HG03196 (cell line): ENCODE data around the gene ACSM5.
"Not testable (repeated sequence)": the region's sequence is repeated elsewhere in the genome, so short reads cannot be mapped to it uniquely, and the experiment has no call there.

Experiments
- ATAC-seq: cut with Tn5 transposase; IDR thresholded peaks from one replicate; pipeline ENCODE4 v1.9.1; 2021; ENCODE audit not compliant: unreplicated experiment

The ACSM5 gene

DNA sequence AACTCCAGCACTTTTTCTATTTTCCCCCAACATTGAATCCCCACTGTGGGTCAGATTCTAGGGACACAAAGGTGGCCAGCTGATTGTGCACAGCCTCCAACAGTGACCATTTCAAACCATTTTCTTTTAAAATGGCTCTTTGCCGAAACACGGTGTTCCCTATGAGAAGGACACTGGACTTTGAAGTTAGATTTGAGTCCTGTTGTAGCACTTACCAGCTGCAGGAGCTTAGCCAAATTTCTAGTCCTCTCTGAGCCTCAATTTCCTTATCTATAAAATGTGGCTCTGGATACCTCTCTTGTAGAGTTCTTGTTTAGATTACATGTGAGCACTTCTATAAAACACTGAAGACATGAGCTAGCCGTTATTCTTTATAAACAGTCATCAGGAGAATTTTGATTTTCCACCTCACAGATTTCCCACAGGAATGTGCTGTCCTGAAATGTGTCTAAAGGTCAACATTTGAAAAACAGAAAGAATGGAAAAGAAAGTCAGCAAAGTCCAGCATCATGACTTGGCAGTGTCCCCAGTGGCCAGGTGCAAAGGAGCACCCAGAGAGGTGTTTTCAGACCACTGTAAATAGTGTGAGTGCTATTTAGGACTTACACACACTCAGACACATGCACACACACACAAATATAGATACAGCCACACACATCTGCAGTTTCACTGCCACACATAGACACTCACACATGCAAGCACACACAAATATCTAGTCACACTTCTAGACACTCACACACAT, 37.5 kb downstream of the ACSM5 start:
- not testable (repeated sequence) for ATAC-seq

DNA sequence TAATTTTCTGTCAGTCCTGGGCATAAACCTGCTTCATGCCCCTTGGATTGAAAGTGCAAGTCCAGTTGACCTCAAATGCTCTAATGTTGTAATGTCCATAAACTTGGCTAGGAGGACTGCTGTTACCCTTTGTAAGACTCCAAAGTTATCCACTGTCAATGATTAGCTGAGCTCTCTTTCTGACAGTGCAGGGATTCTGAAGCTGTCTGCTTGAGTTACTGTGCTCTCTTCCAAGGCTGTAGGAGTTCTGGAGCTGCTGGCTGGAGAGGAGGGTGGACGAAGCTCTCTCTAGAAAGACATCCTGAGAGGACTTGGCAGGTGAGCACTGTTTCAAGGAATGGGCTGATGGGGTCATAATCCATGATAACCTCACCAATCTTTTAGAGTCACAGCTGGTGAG, 42.0 kb downstream of the ACSM5 start, which contains the start of gene ACSM2A:
Gene ACSM2A, plus strand, starts transcription at position 158 of the 400 bp plus-strand sequence. CDS start 8,594 bp downstream, outside the sequence.
- ATAC-seq = not testable (repeated sequence)

DNA sequence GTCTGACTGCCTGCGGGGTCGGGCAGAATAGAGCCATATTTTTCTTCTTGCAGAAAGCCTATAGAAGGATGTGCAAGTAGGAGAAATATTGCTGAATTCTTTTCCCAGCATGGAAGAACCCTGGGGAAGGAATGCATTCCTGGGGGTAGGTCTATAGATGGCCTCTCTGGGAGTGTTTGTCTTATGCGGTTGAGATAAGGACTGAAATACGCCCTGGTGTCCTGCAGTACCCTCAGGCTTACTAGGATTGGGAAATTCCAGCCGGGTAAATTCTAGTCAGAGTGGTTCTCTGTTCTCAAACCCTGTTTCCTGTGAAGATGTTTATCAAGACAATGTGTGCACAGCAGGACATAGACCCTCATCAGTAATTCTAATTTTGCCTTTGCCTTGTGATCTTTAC, 44.3 kb downstream of the ACSM5 start:
- ATAC-seq = not testable (repeated sequence)

DNA sequence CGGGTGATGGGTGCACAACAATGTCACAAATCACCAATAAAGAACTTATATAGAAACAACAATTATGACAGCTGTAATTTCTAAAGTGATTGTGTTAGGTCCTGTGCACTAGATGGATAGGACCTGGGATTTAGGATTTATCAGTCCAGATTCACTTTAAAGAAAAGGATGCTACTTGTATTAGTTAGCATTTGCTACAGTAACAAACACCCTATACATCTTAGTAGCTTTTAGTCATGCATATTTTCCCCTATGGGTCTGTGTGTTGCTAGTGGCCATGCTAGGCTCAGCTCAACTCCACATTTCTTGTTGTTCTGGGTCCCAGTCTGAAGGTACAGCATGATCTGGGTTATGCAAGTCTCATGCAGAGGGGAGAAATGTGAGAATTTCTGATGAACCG, 49.9 kb downstream of the ACSM5 start:
- ATAC-seq = not testable (repeated sequence)

DNA sequence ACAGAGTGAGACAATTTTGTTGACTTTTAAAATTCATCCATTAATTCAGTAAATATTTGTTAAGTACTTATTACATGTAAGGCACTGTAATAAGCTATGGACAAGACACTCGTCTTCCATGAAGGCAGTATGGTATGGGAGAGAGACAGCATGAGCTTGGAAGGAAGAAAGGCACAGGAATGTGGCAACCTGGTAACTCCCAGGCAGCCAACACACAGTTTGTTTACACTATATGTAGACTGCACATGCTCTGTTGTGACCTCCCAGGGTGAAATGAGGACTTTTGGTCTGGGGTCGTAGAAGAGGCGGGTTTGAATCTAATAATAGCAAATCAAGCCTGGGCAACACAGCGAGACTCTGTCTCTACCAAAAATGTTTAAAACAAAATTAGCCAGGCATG, 51.0 kb downstream of the ACSM5 start:
- not testable (repeated sequence) for ATAC-seq

DNA sequence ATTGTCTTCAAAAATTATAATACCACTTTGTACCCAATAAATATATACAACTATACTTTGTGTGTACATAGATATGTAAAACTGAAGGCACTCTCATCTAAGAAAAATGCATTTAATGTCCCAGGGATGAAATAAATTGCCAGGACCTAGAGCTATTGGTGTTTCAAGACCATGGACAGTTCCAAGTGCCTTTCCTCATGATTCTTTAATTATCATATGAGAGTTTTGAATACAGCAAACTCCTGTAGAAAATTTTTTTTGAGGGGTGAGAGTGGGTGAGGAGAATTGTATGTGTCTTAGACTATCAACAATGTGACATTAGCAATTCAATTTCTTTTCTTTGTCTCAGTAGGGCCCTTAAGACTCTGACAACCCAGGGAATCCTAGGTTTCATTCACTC, 59.6 kb downstream of the ACSM5 start:
- ATAC-seq = not testable (repeated sequence)

DNA sequence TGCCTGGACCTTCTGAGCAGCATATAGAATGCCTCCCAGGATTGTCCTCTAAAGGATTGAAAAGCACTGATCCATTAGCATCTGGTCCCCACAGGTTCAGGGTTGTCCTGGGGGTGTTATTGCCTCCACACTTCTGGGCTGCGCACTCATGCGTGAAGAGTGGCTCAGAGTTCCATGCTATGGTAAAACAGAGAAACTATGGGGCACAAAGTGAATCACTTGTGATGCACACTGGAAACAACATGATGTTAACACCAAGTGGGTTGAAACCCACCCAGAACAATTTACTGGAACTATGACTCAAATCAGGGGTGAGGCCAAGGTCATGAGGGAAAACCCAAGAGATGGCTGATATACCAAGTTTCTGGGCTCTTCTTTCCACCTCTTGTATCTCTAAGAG, 60.6 kb downstream of the ACSM5 start:
- not testable (repeated sequence) for ATAC-seq

DNA sequence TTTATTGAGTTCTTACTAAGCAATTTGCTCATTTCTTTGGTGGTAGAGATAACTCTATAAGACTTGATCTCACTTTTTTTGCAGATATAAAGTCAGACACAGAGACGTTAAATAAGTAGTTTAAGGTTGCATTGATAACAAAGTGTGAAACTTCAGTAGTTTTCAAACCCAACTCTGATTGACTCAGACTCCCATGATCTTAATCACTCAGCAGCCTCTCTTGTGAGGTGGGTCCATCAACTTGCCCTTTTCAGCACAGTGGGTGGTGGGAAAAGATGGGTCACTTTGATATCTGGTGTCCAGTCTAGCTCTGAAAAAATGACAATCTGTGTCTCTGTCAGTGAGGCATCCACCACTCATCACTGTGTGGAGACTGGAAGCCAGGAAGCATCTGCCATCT, 61.4 kb downstream of the ACSM5 start:
- ATAC-seq = not testable (repeated sequence)

DNA sequence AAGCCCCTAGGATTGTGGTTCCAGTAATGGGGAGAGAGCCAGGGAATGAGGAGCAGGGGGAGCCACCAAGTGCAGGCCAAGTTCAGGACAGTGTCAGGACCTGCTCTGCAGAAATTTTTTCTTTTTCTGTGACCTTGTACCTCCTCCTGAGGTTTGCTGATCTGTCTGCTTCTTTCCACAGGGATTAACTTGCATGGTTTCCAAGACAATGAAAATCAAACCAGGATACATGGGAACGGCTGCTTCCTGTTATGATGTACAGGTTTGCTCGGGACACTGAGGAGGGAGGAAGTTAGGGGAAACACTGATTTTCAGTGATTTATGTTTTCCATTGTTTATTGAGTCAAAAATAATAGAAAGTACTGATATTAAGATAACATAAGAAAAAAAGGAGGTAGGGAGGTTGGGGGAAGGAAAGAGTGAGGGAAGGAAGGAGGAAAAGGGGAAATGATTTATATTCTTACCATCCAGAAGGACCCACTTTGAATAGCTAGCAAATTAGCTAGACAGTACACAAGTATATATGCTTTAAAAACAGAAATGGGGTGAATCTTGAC, 67.9 kb downstream of the ACSM5 start:
- ATAC-seq = not testable (repeated sequence)

DNA sequence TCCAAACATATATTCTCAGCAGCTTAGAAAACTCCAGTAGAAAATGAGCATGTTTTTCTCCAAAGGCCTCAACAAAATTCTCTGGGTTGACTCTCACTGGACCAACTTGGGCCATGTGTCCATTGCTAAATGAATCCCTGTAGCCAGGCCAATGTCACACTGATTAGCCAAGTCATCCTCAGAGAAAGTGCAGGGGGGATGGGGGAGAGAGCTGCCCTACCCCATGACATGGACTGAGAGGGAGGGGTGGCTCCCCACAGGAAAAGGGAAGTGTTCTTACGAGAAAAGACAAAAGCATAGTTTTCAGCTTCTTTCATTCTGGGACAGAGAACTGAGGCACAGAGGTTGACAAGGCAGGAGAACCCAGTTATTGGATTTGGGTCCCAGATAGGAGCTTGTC, 74.7 kb downstream of the ACSM5 start:
- ATAC-seq = not testable (repeated sequence)

DNA sequence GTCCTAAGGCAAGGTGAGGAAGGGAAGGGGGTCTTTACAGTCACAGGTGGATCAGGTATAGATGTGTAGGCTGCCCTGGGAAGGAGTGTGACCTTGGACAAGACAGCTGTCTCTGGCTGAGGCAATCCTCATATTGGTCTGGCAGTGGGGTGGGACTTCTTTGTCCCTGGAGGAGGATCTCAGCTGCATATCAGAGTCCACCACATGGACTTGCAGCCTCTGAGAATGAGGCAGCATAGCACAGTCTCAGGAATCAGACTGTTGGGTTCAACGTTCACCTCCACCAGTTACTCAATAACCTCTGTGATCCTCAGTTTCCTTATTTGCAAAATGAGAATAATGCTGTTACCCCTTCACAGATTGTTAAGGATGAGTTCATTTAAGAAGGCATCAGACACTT, 75.4 kb downstream of the ACSM5 start:
- ATAC-seq = no peak

DNA sequence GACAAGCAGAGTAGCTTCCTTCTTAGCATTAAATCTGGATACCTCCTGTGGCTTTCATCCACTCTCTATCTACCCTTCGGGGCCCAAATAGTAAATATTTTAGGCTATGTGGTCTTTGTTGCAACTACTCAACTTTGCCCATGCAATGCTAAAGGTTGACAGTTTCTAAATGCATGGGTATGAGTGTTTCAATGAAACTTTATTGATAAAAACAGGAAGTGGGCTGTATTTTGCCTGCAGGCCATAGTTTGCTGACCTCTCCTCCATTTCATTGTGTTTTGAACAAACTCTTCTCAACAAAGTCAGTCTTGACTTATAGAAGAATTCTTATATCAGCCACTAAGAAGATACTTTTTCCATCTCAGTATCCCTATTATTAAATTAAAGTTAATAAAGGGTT, 76.1 kb downstream of the ACSM5 start:
- no peak for ATAC-seq
